SK-N-SH treated with all-trans-retinoic acid at 6 μM for 48 hours (cell line): ENCODE data around the gene ANKRD11.

Experiments
- ATAC-seq: fragments of 200-7000 bp; cut with Tn5 transposase; 3 replicates; pipeline ENCODE4 v1.9.1; 2020; ENCODE audit warnings: mild to moderate bottlenecking, moderate library complexity
- ARNTL ChIP-seq: fragments of 450-650 bp; formaldehyde crosslinking; IDR thresholded peaks from 2 replicates; pipeline ENCODE4 v1.5.0; 2020; ENCODE audit warnings: low read depth, mild to moderate bottlenecking, moderate library complexity, borderline replicate concordance
- BACH2 ChIP-seq: fragments of 250-450 bp; sonication (Bioruptor Pico); IDR thresholded peaks from 2 replicates; pipeline ENCODE4 v1.9.0; 2021; ENCODE audit warnings: mild to moderate bottlenecking, borderline replicate concordance
- CREB5 ChIP-seq: fragments of 250-450 bp; sonication (Bioruptor Pico); IDR thresholded peaks from 2 replicates; pipeline ENCODE4 v1.5.1; 2020; ENCODE audit warnings: low read depth, mild to moderate bottlenecking, moderate library complexity
- CSDC2 ChIP-seq: fragments of 250-450 bp; sonication (Bioruptor Pico); IDR thresholded peaks from 2 replicates; pipeline ENCODE4 v1.5.0; 2020; ENCODE audit warnings: mild to moderate bottlenecking, moderate library complexity
- CSRNP3 ChIP-seq: fragments of 250-450 bp; sonication (Bioruptor Pico); IDR thresholded peaks from 2 replicates; pipeline ENCODE4 v1.5.1; 2021; ENCODE audit warnings: mild to moderate bottlenecking, moderate library complexity
- ESRRG ChIP-seq: fragments of 250-450 bp; sonication (Bioruptor Pico); IDR thresholded peaks from 2 replicates; pipeline ENCODE4 v1.6.1; 2021; ENCODE audit warnings: mild to moderate bottlenecking
- OSR1 ChIP-seq: fragments of 250-450 bp; sonication (Bioruptor Pico); IDR thresholded peaks from 2 replicates; pipeline ENCODE4 v1.8.0; 2022; ENCODE audit warnings: moderate library complexity, mild to moderate bottlenecking, inconsistent platforms
- PATZ1 ChIP-seq: fragments of 250-450 bp; sonication (Bioruptor Pico); IDR thresholded peaks from 2 replicates; pipeline ENCODE4 v1.8.0; 2020; ENCODE audit warnings: mild to moderate bottlenecking, moderate library complexity, borderline replicate concordance
- POU6F1 ChIP-seq: fragments of 250-450 bp; sonication (Bioruptor Pico); IDR thresholded peaks from 2 replicates; pipeline ENCODE4 v1.8.0; 2021; ENCODE audit warnings: low read depth, mild to moderate bottlenecking, moderate library complexity, borderline replicate concordance
- PPARA ChIP-seq: fragments of 250-450 bp; sonication (Bioruptor Pico); IDR thresholded peaks from 2 replicates; pipeline ENCODE4 v1.5.0; 2020; ENCODE audit warnings: mild to moderate bottlenecking, borderline replicate concordance
- RARB ChIP-seq: fragments of 250-450 bp; sonication (Bioruptor Pico); IDR thresholded peaks from 2 replicates; pipeline ENCODE4 v1.8.0; 2021; ENCODE audit warnings: mild to moderate bottlenecking, moderate library complexity
- SNAI2 ChIP-seq: fragments of 250-450 bp; sonication (Bioruptor Pico); IDR thresholded peaks from 2 replicates; pipeline ENCODE4 v1.5.0; 2020; ENCODE audit warnings: mild to moderate bottlenecking, moderate library complexity
- TCF4 ChIP-seq: fragments of 250-450 bp; sonication (Bioruptor Pico); IDR thresholded peaks from 2 replicates; pipeline ENCODE4 v1.8.0; 2021; ENCODE audit warnings: mild to moderate bottlenecking, moderate library complexity, borderline replicate concordance
- TOX ChIP-seq: fragments of 250-450 bp; sonication (Bioruptor Pico); IDR thresholded peaks from 2 replicates; pipeline ENCODE4 v1.8.0; 2021; ENCODE audit warnings: mild to moderate bottlenecking, moderate library complexity, borderline replicate concordance
- TSHZ2 ChIP-seq: fragments of 250-450 bp; sonication (Bioruptor Pico); IDR thresholded peaks from 2 replicates; pipeline ENCODE4 v1.5.0; 2020; ENCODE audit warnings: mild to moderate bottlenecking, moderate library complexity
- ZC3H10 ChIP-seq: fragments of 250-450 bp; sonication (Bioruptor Pico); IDR thresholded peaks from 2 replicates; pipeline ENCODE4 v1.5.1; 2021; ENCODE audit warnings: mild to moderate bottlenecking, moderate library complexity
- ZNF565 ChIP-seq: fragments of 450-650 bp; formaldehyde crosslinking; conservative IDR thresholded peaks from 2 replicates; pipeline ENCODE4 v1.5.0; 2020; ENCODE audit warnings: low read depth, mild to moderate bottlenecking, moderate library complexity
- ZNF70 ChIP-seq: fragments of 450-650 bp; formaldehyde crosslinking; IDR thresholded peaks from 2 replicates; pipeline ENCODE4 v1.5.0; 2020; ENCODE audit warnings: mild to moderate bottlenecking, moderate library complexity
- ZNF8 ChIP-seq: fragments of 450-650 bp; formaldehyde crosslinking; IDR thresholded peaks from 2 replicates; pipeline ENCODE4 v1.5.0; 2020; ENCODE audit warnings: mild to moderate bottlenecking, moderate library complexity

ANKRD11 gene

GRCh38 chr16:89317729-89318429 is 172.5 kb downstream of the ANKRD11 start:
- ATAC-seq = no peak
- no peak for TF ChIP-seq ZNF565 (CRISPR knock-in tag)
- no peak for TF ChIP-seq CSRNP3 (CRISPR knock-in tag)
- TF ChIP-seq BACH2 (CRISPR knock-in tag) = no peak
- no peak for TF ChIP-seq TSHZ2 (CRISPR knock-in tag)
- no peak for TF ChIP-seq CREB5
- no peak for TF ChIP-seq ZNF70 (CRISPR knock-in tag)
- TF ChIP-seq ZNF8 (CRISPR knock-in tag) = no peak
- no peak for TF ChIP-seq PPARA (CRISPR knock-in tag)

DNA sequence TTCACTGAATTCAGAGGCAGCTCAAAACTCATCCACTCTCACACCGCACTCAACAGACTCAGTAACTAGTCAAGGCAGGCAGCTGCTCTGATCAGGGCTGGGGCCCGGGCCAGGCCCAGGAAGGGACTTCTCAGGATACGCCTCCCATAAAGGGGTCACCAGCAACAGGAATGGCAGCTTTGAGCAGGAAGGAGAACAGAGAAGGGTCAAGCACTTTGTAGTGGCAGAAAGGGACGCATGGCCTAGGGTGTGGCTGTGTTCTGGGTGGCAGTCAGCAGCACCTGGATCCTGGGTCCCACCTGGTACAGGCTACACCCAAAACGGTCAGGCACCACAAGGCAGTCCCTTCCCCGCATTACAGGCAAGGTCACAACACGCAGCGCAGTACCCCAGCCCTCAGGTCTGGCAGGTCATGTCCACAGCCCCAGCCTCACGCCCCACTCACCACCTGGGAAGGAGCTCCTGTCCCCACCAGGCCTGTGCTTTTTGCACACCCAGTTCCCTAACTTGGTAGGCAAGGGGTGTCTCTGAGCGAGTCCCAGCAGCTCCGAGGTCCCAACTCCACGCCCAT is 173.2 kb downstream of the ANKRD11 start:
- ATAC-seq = no peak
- TF ChIP-seq TSHZ2 (CRISPR knock-in tag) (no peak), TOX (no peak), SNAI2 (CRISPR knock-in tag) (no peak), ARNTL (no peak), ZNF565 (CRISPR knock-in tag) (no peak), PATZ1 (CRISPR knock-in tag) (no peak), ZC3H10 (CRISPR knock-in tag) (no peak), PPARA (CRISPR knock-in tag) (no peak), OSR1 (no peak), POU6F1 (CRISPR knock-in tag) (no peak), TCF4 (no peak), ZNF8 (CRISPR knock-in tag) (no peak), ZNF70 (CRISPR knock-in tag) (no peak), CSDC2 (no peak), RARB (no peak), ESRRG (CRISPR knock-in tag) (no peak)
